ENCODE measurements around the gene RSPO3. TPM values are rescaled to one million over a fixed set of nuclear protein-coding genes. Genes with fewer than 3 reads are reported as not detected.

Gene RSPO3
- total RNA-seq, 1 experiment from 2014 or later: not detected

DNA sequence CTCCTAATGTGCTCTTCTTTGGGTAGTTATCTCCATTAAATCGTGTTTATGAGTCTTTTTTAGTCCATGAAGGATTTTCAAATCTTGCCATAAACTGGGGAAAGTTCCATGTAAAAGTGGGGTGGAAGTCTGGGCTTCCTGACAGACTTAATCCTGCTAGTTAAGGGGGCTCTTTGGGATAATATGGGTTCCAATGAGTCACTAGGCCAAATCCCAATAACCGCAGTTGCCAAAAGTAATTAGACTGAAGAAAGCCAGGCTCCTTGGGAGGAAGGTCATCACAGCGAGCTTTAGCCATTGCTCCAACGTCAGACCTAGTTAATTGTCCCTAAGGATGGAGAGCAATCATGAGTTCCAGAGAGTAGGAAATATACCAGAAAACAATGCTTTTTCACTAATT is 10.8 kb downstream of the RSPO3 start:
- no TSS peak for BruUV-seq (replicated peaks)
- Histone ChIP-seq H2AFZ (no peak overlapping the region), H3K79me2 (ENCODE audit: low read depth) (no peaks in the 10 kb centered on the region), H3F3A (ENCODE audit: insufficient read depth, low read depth) (no peaks in the 10 kb centered on the region), H3K4me3 (no peak overlapping the region), H4K20me1 (ENCODE audit: insufficient read depth) (no peaks in the 10 kb centered on the region), H3K9me2 (ENCODE audit: insufficient read depth) (0 out of 2 replicates have a peak, but pooled peaks cover 6% of the 10 kb centered on the region), H3K4me2 (no peak overlapping the region), H3K27me3 (ENCODE audit: insufficient read depth, low read depth) (no peaks in the 10 kb centered on the region), H3K36me3 (ENCODE audit: low read depth) (no peaks in the 10 kb centered on the region), H3K4me1 (replicated peaks; ENCODE audit: insufficient read depth) (no peaks in the 10 kb centered on the region), H3K9me3 (ENCODE audit: insufficient read depth, low read depth) (no peaks in the 10 kb centered on the region), H3K27ac (no peak overlapping the region)
- CTCF ChIA-PET: no interaction called here
- POLR2A ChIA-PET (ENCODE audit: unreplicated experiment): no interaction called here
- intact Hi-C loops (cut with micrococcal nuclease; ENCODE audit: unreplicated experiment): no loop called here
- DNase-seq: no peak
- TF ChIP-seq, protein P1, sequence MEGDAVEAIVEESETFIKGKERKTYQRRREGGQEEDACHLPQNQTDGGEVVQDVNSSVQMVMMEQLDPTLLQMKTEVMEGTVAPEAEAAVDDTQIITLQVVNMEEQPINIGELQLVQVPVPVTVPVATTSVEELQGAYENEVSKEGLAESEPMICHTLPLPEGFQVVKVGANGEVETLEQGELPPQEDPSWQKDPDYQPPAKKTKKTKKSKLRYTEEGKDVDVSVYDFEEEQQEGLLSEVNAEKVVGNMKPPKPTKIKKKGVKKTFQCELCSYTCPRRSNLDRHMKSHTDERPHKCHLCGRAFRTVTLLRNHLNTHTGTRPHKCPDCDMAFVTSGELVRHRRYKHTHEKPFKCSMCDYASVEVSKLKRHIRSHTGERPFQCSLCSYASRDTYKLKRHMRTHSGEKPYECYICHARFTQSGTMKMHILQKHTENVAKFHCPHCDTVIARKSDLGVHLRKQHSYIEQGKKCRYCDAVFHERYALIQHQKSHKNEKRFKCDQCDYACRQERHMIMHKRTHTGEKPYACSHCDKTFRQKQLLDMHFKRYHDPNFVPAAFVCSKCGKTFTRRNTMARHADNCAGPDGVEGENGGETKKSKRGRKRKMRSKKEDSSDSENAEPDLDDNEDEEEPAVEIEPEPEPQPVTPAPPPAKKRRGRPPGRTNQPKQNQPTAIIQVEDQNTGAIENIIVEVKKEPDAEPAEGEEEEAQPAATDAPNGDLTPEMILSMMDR (conservative IDR thresholded peaks at IDR 0.05): no peak
- TF ChIP-seq EZH2 (IDR thresholded peaks at IDR 0.05; ENCODE audit: low read depth): no peak

DNA sequence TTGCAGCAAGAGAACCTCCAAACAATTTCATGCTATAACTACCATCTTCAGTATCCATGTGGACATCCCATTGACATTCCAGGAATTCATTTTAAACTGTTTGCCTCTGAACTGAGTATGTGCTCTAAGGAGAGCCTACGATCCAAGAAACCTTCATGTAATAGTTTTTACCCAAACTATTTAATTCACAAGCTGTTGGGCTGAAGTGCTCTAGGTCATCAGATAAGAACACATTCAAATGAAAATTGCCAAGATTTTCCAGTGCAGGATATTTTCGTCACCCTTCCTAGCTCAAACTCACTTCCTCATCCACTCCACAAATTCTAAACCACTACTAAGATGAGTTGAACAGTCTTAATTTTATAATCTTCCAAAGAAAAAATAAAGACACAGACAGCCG is 12.8 kb downstream of the RSPO3 start:
- H3F3A ChIP-seq (ENCODE audit: insufficient read depth, low read depth): no peaks in the 10 kb centered on the region
- intact Hi-C loops (cut with micrococcal nuclease; ENCODE audit: unreplicated experiment): no loop called here
- no peaks in the 10 kb centered on the region for H3K27me3 ChIP-seq (ENCODE audit: insufficient read depth, low read depth)
- H3K9me2 ChIP-seq (ENCODE audit: insufficient read depth): 0 out of 2 replicates have a peak, but pooled peaks cover 6% of the 10 kb centered on the region
- no peaks in the 10 kb centered on the region for H3K36me3 ChIP-seq (ENCODE audit: low read depth)
- CTCF ChIA-PET: no interaction called here
- no TSS peak for BruUV-seq (replicated peaks)
- no peaks in the 10 kb centered on the region for H4K20me1 ChIP-seq (ENCODE audit: insufficient read depth)
- H3K4me1 ChIP-seq (replicated peaks; ENCODE audit: insufficient read depth): no peaks in the 10 kb centered on the region
- H3K27ac ChIP-seq: no peak overlapping the region
- H3K4me3 ChIP-seq: no peak overlapping the region
- no peak overlapping the region for H2AFZ ChIP-seq
- no peak overlapping the region for H3K4me2 ChIP-seq
- no peaks in the 10 kb centered on the region for H3K79me2 ChIP-seq (ENCODE audit: low read depth)
- no peak for TF ChIP-seq EZH2 (IDR thresholded peaks at IDR 0.05; ENCODE audit: low read depth)
- TF ChIP-seq, protein P1 (conservative IDR thresholded peaks at IDR 0.05): no peak
- H3K9me3 ChIP-seq (ENCODE audit: insufficient read depth, low read depth): no peaks in the 10 kb centered on the region
- DNase-seq: no peak
- POLR2A ChIA-PET (ENCODE audit: unreplicated experiment): no interaction called here

DNA sequence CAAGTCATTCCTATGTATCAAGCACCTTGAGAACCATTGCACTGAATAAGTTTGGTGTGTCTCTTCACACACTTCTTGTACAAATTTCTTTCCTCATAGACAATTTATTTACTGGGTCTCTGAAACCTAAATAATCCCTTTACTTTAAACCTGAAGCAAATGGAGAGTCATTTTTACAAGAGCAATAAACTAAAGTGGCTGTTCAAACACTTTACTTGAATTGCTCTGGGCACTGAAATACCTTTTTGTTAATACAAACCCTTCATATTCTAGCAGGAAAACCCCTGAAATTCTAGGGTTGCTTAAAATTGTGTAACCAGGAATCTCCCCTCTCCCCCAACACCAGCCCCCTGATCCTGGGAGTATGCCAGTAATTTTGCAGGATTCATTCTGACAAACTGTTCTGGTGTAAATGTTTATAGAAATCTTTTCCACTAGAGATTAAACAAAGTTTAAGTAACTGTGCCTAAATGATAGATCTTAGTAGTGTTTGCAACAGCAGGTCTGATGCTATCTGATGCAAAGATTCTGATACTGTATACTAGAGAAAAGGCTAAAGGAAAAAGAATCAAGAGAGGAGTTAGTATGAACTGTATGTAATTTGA is 13.4 kb downstream of the RSPO3 start:
- Histone ChIP-seq H3K9me3 (ENCODE audit: insufficient read depth, low read depth) (no peaks in the 10 kb centered on the region), H3K4me1 (replicated peaks; ENCODE audit: insufficient read depth) (no peaks in the 10 kb centered on the region), H3K36me3 (ENCODE audit: low read depth) (no peaks in the 10 kb centered on the region), H4K20me1 (ENCODE audit: insufficient read depth) (no peaks in the 10 kb centered on the region), H3K27ac (no peak overlapping the region), H3F3A (ENCODE audit: insufficient read depth, low read depth) (no peaks in the 10 kb centered on the region), H3K4me3 (no peak overlapping the region), H3K79me2 (ENCODE audit: low read depth) (no peaks in the 10 kb centered on the region), H2AFZ (no peak overlapping the region), H3K4me2 (no peak overlapping the region), H3K9me2 (ENCODE audit: insufficient read depth) (0 out of 2 replicates have a peak, but pooled peaks cover 6% of the 10 kb centered on the region), H3K27me3 (ENCODE audit: insufficient read depth, low read depth) (no peaks in the 10 kb centered on the region)
- BruUV-seq (replicated peaks): no TSS peak
- no peak for DNase-seq
- ChIA-PET POLR2A (ENCODE audit: unreplicated experiment) (no interaction called here), CTCF (no interaction called here)
- no peak for TF ChIP-seq EZH2 (IDR thresholded peaks at IDR 0.05; ENCODE audit: low read depth)
- TF ChIP-seq, protein P1 (conservative IDR thresholded peaks at IDR 0.05): no peak
- intact Hi-C loops (cut with micrococcal nuclease; ENCODE audit: unreplicated experiment): no loop called here
